ENCODE measurements around the gene CIDEB. TPM values are rescaled to one million over a fixed set of nuclear protein-coding genes. Genes with fewer than 3 reads are reported as not detected.

The CIDEB gene
- total RNA-seq, 4 donors from 2014 or later, result 4.9 to 12.5 (median 9.5) TPM

DNA sequence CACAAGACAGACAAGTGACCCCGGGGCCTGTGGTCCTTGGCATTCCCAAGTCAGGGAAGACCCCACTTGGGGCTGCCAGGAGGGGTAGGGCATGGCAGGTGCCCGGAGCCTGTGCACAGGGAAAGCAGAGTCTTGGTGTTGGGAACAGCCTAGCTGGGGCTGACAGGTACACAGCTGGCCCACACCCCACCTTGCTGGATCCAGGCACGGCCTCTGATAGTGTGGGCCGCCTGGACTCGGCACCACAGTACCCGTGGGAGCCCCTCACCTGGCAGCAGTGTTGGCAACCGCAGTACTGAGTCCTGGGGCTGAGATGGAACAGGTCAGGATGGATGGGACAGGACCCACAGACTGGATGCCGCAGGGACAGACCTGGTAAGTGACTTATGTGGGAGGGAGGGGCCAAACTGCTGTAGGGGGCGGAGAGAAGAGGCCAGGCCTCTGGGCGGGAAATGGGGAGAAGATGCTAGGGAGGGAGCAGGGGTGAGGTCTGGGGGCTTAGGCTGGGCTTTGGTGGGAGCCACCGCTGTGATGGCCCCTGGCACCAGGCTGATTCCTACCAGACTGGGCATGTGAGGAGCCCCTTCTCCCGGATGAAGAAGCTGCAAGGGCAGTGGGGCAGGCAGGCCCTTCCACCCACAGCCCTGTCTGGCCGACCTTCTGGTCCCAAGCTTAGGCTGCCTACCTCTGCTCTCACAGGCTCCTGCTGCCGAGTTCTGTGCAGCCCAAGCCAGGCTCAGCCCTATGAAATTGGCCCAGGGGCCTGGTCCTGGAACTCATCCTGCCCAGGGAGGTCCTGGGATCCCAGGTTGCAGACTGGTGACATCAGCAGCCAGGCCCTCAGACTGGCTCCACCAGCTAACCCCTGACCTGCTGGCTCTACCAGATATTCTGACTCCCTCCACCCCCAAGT, 44.7 kb downstream of the CIDEB start, which contains the start of gene TGM1:
TSS of gene TGM1 (minus strand) at position 357 of the 913 bp plus-strand sequence. CDS start 825 bp downstream, outside the sequence.
- H3K27ac ChIP-seq, result no peak within 1 kb of the TSS
- H3K4me1 ChIP-seq, result peaks cover 0 to 9% (median 0%) of the 10 kb centered on the region in 3 donors
- 45 to 80% methylated on average over 4 to 6 of the region's 14 CpGs for WGBS, 2 donors (ENCODE audit: low coverage in 1 of 2)
- H3K36me3 ChIP-seq, result peaks cover 0 to 40% of the 10 kb centered on the region in 2 donors
- no peaks in the 10 kb centered on the region for H3K27me3 ChIP-seq
- ATAC-seq, result no peak
- TF ChIP-seq, protein P1, sequence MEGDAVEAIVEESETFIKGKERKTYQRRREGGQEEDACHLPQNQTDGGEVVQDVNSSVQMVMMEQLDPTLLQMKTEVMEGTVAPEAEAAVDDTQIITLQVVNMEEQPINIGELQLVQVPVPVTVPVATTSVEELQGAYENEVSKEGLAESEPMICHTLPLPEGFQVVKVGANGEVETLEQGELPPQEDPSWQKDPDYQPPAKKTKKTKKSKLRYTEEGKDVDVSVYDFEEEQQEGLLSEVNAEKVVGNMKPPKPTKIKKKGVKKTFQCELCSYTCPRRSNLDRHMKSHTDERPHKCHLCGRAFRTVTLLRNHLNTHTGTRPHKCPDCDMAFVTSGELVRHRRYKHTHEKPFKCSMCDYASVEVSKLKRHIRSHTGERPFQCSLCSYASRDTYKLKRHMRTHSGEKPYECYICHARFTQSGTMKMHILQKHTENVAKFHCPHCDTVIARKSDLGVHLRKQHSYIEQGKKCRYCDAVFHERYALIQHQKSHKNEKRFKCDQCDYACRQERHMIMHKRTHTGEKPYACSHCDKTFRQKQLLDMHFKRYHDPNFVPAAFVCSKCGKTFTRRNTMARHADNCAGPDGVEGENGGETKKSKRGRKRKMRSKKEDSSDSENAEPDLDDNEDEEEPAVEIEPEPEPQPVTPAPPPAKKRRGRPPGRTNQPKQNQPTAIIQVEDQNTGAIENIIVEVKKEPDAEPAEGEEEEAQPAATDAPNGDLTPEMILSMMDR (IDR thresholded peaks at IDR 0.05), result no peak
- TF ChIP-seq EP300 (IDR thresholded peaks at IDR 0.05) (no peak), POLR2A (IDR thresholded peaks at IDR 0.05) (no peak), POLR2AphosphoS5 (IDR thresholded peaks at IDR 0.05) (no peak)
- H3K9me3 ChIP-seq, result no peaks in the 10 kb centered on the region
- H3K4me3 ChIP-seq, result no peak within 1 kb of the TSS

- no peak for ATAC-seq
- Histone ChIP-seq H3K9me3 (no peaks in the 10 kb centered on the region), H3K36me3 (peaks cover 0 to 29% of the 10 kb centered on the region in 2 donors), H3K27ac (no peak overlapping the region), H3K4me1 (peaks cover 0 to 9% (median 0%) of the 10 kb centered on the region in 3 donors), H3K27me3 (no peaks in the 10 kb centered on the region), H3K4me3 (no peak overlapping the region)
- TF ChIP-seq POLR2AphosphoS5 (IDR thresholded peaks at IDR 0.05), result no peak
- TF ChIP-seq, protein P1 (IDR thresholded peaks at IDR 0.05), result no peak
- TF ChIP-seq POLR2A (IDR thresholded peaks at IDR 0.05), result no peak
- TF ChIP-seq EP300 (IDR thresholded peaks at IDR 0.05), result no peak
- WGBS, 2 donors (ENCODE audit: low coverage in 1 of 2), result no CpG with 5 or more reads among the region's 19 CpGs
Measured at GRCh38 chr14:24261969-24262327, 45.8 kb downstream of the CIDEB start.

- no peaks in the 10 kb centered on the region for H3K9me3 ChIP-seq
- peaks cover 0 to 23% of the 10 kb centered on the region in 2 donors for H3K36me3 ChIP-seq
- no peak overlapping the region for H3K27ac ChIP-seq
- TF ChIP-seq POLR2A (IDR thresholded peaks at IDR 0.05) (no peak), POLR2AphosphoS5 (IDR thresholded peaks at IDR 0.05) (no peak), EP300 (IDR thresholded peaks at IDR 0.05) (no peak)
- TF ChIP-seq, protein P1 (IDR thresholded peaks at IDR 0.05), result no peak
- H3K4me3 ChIP-seq, result no peak overlapping the region
- peaks cover 0 to 9% (median 0%) of the 10 kb centered on the region in 3 donors for H3K4me1 ChIP-seq
- no peaks in the 10 kb centered on the region for H3K27me3 ChIP-seq
- ATAC-seq, result no peak
- WGBS, 2 donors (ENCODE audit: low coverage in 1 of 2), result 84 to 100% methylated on average over 3 to 7 of the region's 20 CpGs
Measured at GRCh38 chr14:24261256-24261968, 46.4 kb downstream of the CIDEB start.

- Histone ChIP-seq H3K9me3 (no peaks in the 10 kb centered on the region), H3K4me3 (no peak overlapping the region), H3K4me1 (peaks cover 0 to 9% (median 0%) of the 10 kb centered on the region in 3 donors), H3K27me3 (no peaks in the 10 kb centered on the region), H3K27ac (no peak overlapping the region), H3K36me3 (peaks cover 0 to 17% of the 10 kb centered on the region in 2 donors)
- TF ChIP-seq, protein P1 (IDR thresholded peaks at IDR 0.05), result no peak
- TF ChIP-seq EP300 (IDR thresholded peaks at IDR 0.05), result no peak
- TF ChIP-seq POLR2AphosphoS5 (IDR thresholded peaks at IDR 0.05), result no peak
- TF ChIP-seq POLR2A (IDR thresholded peaks at IDR 0.05), result no peak
- 92% methylated on average over 2 of the region's 4 CpGs; no CpG with 5 or more reads in 1 of the 2 donors for WGBS, 2 donors (ENCODE audit: low coverage in 1 of 2)
- no peak for ATAC-seq
Measured at GRCh38 chr14:24260780-24261157, 47.0 kb downstream of the CIDEB start.

Measured in gastroesophageal sphincter (tissue), 4 donors.